Activated CD4-positive, alpha-beta T cell treated with anti-CD3 and anti-CD28 coated beads for 36 hours (primary cell): ENCODE results near the gene ZIC4. TPM values are rescaled to one million over a fixed set of nuclear protein-coding genes. Genes with fewer than 3 reads are reported as not detected.

Experiments used
- ATAC-seq: fragments of 200-7000 bp; cut with Tn5 transposase; one replicate; pipeline ENCODE4 v1.10.0; 2021; ENCODE audit warnings: mild to moderate bottlenecking, moderate library complexity
- CTCF ChIA-PET: fragments of 350-600 bp; sonication (Branson Sonifier 250); formaldehyde crosslinking; loops from one replicate; lab custom pipeline; 2021; ENCODE audit warnings: antibody characterized with exemption; lab: Charles Lee
- POLR2A ChIA-PET: fragments of 350-600 bp; sonication (Branson Sonifier 250); formaldehyde crosslinking; loops from one replicate; lab custom pipeline; 2021; ENCODE audit warnings: antibody characterized with exemption, inconsistent platforms; lab: Charles Lee
- DNase-seq: peaks from one replicate; pipeline ENCODE4 v3.0.0-alpha.2; 2020
- H3K27ac Mint-ChIP-seq: one replicate; pipeline ENCODE4 v1.8.0; 2021; ENCODE audit warnings: mixed read lengths
- H3K27me3 Mint-ChIP-seq: one replicate; pipeline ENCODE4 v1.8.0; 2021; ENCODE audit warnings: mixed read lengths
- H3K36me3 Mint-ChIP-seq: one replicate; pipeline ENCODE4 v1.8.0; 2021; ENCODE audit warnings: low read depth, mixed read lengths
- H3K4me1 Mint-ChIP-seq: one replicate; pipeline ENCODE4 v1.8.0; 2021; ENCODE audit warnings: mixed read lengths
- H3K4me3 Mint-ChIP-seq: one replicate; pipeline ENCODE4 v1.8.0; 2021; ENCODE audit warnings: mild to moderate bottlenecking, moderate library complexity, mixed read lengths
- H3K9me3 Mint-ChIP-seq: one replicate; pipeline ENCODE4 v1.8.0; 2021; ENCODE audit warnings: low read depth, mixed read lengths
- intact Hi-C, 2 experiments: fragments of 100-400 bp; cut with DNase I in 1 of 2; cut with micrococcal nuclease in 1 of 2; formaldehyde crosslinking; loops; one replicate each; pipeline versions ENCODE4 v1.14.2 to v1.15.1; 2022 to 2024; cut with DNase I, micrococcal nuclease
- total RNA-seq, 2 experiments: library from RNA; stranded (reverse); gene quantifications; one replicate each; pipeline ENCODE4 v1.2.3, GENCODE V29; 2021

ZIC4 gene
- total RNA-seq, 2 experiments from 2014 or later: not detected

- Mint-ChIP-seq H3K4me3 (no peak overlapping the region), H3K9me3 (peaks cover 2% of the 10 kb centered on the region), H3K4me1 (peaks cover 12% of the 10 kb centered on the region), H3K27ac (no peak overlapping the region), H3K27me3 (peaks cover 76% of the 10 kb centered on the region), H3K36me3 (peaks cover 7% of the 10 kb centered on the region)
- ATAC-seq: no peak
- DNase-seq: no peak
- intact Hi-C loops: loop anchor here in 1 of 2 experiments (10.0 kb wide), 1 partner anchor 53 kb away; no protein-coding TSS in a partner anchor
- POLR2A ChIA-PET: no interaction called here
- CTCF ChIA-PET: no interaction called here
These were observed 11.4 kb upstream of the ZIC4 start for GRCh38 chr3:147417551-147418295.

- intact Hi-C loops: loop anchor here in 1 of 2 experiments (10.0 kb wide), 1 partner anchor 52 kb away; no protein-coding TSS in a partner anchor
- no peak for ATAC-seq
- CTCF ChIA-PET: interaction anchor here (0.6 kb wide), 1 partner anchor 111 kb away, joined by 3 read pairs; no protein-coding TSS in a partner anchor
- H3K27me3 Mint-ChIP-seq: peaks cover 72% of the 10 kb centered on the region
- no peak for DNase-seq
- POLR2A ChIA-PET: no interaction called here
- peaks cover 4% of the 10 kb centered on the region for H3K36me3 Mint-ChIP-seq
- no peak overlapping the region for H3K27ac Mint-ChIP-seq
- peaks cover 17% of the 10 kb centered on the region for H3K4me1 Mint-ChIP-seq
- no peak overlapping the region for H3K4me3 Mint-ChIP-seq
- H3K9me3 Mint-ChIP-seq: peaks cover 2% of the 10 kb centered on the region
These were observed 10.6 kb upstream of the ZIC4 start for GRCh38 chr3:147416931-147417330.

GRCh38 chr3:147415874-147416273 lies 9.5 kb upstream of the ZIC4 start:
- peaks cover 2% of the 10 kb centered on the region for H3K9me3 Mint-ChIP-seq
- H3K4me3 Mint-ChIP-seq: no peak overlapping the region
- peaks cover 4% of the 10 kb centered on the region for H3K36me3 Mint-ChIP-seq
- H3K27ac Mint-ChIP-seq: no peak overlapping the region
- DNase-seq: no peak
- POLR2A ChIA-PET: no interaction called here
- ATAC-seq: no peak
- CTCF ChIA-PET: no interaction called here
- intact Hi-C loops: loop anchor here in 1 of 2 experiments (10.0 kb wide), 1 partner anchor 51 kb away; no protein-coding TSS in a partner anchor
- H3K27me3 Mint-ChIP-seq: peaks cover 76% of the 10 kb centered on the region
- peaks cover 27% of the 10 kb centered on the region for H3K4me1 Mint-ChIP-seq

GRCh38 chr3:147415286-147415685 lies 8.9 kb upstream of the ZIC4 start:
- ChIA-PET CTCF (no interaction called here), POLR2A (no interaction called here)
- intact Hi-C loops: loop anchor here in 1 of 2 experiments (10.0 kb wide), 1 partner anchor 50 kb away; no protein-coding TSS in a partner anchor
- no peak for ATAC-seq
- H3K4me3 Mint-ChIP-seq: no peak overlapping the region
- H3K27ac Mint-ChIP-seq: no peak overlapping the region
- peaks cover 4% of the 10 kb centered on the region for H3K36me3 Mint-ChIP-seq
- H3K27me3 Mint-ChIP-seq: peaks cover 76% of the 10 kb centered on the region
- H3K4me1 Mint-ChIP-seq: peaks cover 30% of the 10 kb centered on the region
- DNase-seq: no peak
- H3K9me3 Mint-ChIP-seq: peaks cover 2% of the 10 kb centered on the region

DNA sequence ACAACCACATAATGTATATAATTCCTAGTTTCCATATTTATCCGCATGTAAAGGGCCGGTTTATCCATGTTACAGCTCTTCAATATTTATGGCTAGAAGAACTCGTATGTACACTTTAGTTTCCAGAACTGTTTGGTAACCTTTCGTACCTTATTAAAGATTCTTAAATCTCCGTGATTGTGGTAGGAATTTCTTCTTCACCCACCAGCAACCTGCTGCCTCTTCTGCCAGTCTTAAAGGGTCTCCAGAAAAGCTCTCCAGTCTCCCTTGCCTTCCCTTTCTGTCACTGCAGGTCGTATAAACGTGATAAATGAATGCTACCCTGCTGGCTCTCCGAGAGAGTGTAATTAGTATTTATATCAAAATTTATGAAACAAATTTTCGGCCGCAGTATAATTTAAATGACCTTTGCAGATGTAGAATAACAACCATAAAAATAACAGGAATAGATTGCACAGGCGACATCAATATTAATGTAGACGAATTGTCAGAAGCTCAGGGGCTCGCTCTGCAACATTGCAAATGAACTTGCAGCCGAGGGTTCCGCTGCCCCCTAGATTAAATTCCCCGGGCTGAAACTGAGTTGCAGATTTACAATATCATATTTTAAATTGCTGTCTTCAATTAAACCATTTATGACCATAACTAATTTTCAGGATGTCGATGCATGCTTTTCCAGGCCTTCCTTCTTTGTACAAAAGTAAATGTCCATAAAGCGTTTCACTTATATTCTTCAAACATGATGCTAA lies 8.2 kb upstream of the ZIC4 start:
- ChIA-PET CTCF (no interaction called here), POLR2A (no interaction called here)
- no peak overlapping the region for H3K4me3 Mint-ChIP-seq
- H3K27ac Mint-ChIP-seq: no peak overlapping the region
- H3K36me3 Mint-ChIP-seq: peaks cover 4% of the 10 kb centered on the region
- H3K27me3 Mint-ChIP-seq: peaks cover 70% of the 10 kb centered on the region
- peaks cover 30% of the 10 kb centered on the region for H3K4me1 Mint-ChIP-seq
- no peak for ATAC-seq
- peaks cover 2% of the 10 kb centered on the region for H3K9me3 Mint-ChIP-seq
- DNase-seq: no peak
- intact Hi-C loops: loop anchor here (5.0 to 10.0 kb wide), 3 partner anchors 37 to 57 kb away; no protein-coding TSS in a partner anchor

DNA sequence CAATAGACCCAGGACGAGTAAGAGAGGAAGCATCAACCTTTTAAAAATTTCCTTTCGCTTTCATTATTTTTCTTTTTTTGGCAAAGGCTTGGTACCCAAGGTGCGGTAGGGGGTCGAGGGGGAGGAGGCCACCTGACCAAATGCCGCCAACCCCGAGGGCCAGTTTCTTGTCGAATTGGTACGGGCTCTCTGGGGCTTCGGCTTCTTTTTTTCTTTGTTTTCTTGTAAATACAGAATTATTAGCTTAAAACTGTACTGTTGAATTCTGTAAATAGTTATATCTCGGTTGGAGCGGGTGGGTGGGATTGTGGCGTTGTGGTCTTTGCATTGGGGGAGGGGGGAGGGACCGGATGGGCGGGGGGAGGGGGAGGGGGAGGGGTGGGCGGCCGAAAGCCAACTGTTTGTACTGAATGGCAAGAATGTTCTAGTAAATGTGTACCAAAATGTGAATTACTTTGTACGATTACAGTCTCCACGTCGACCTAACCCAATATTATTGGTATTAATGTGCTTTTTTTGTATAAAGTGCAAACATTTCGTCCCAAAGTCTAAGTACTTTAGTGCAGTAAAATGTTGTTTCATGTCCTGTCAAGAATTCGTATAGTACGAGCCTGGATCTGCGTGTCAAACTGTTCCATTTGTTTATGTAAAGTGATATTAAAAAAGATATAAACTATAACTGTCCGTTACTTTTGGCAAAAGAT lies 7.5 kb upstream of the ZIC4 start:
- no peak for DNase-seq
- Mint-ChIP-seq H3K27me3 (peaks cover 74% of the 10 kb centered on the region), H3K4me3 (peak overlapping the region; percentile 49), H3K27ac (no peak overlapping the region), H3K36me3 (peaks cover 8% of the 10 kb centered on the region), H3K4me1 (peaks cover 33% of the 10 kb centered on the region), H3K9me3 (peaks cover 2% of the 10 kb centered on the region)
- ChIA-PET POLR2A (no interaction called here), CTCF (no interaction called here)
- ATAC-seq: no peak
- intact Hi-C loops: loop anchor here (2.0 to 10.0 kb wide), 4 partner anchors 25 to 57 kb away; no protein-coding TSS in a partner anchor

DNA sequence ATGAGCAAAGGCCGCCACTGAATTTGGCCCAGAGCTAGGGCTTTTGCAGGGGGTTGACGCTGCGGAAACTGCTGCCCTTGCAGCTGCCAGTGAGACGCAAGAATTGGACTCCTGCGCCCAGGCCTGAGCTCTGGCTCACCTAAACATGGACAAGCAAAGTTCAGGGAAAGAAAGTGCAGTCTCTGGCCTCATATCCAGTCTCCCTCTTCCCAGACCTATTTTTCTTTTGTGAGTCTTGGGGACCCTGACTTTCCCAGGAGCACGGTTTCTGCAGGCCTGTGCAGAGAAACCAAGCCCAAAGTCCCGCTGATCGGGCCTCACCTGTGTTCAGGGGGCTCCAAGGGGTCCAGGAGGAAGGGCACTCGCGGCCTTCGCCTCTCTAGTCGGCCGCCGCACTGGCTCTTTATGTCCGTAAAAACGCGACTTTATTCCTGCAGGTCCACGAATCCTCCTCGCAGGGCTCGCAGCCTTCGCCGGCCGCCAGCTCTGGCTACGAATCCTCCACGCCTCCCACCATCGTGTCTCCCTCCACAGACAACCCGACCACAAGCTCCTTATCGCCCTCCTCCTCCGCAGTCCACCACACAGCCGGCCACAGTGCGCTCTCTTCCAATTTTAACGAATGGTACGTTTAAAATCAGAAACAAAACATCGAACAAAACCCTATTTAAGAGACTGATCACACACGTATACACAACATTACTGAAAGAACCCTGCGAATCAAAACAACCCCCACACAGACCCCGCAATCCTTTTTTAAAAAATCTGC lies 6.8 kb upstream of the ZIC4 start:
- ChIA-PET CTCF (no interaction called here), POLR2A (no interaction called here)
- H3K27ac Mint-ChIP-seq: peak overlapping the region; percentile 75
- H3K27me3 Mint-ChIP-seq: peaks cover 74% of the 10 kb centered on the region
- ATAC-seq: no peak
- no peak for DNase-seq
- peaks cover 14% of the 10 kb centered on the region for H3K36me3 Mint-ChIP-seq
- peak overlapping the region; percentile 49 for H3K4me3 Mint-ChIP-seq
- intact Hi-C loops: loop anchor here (1.0 to 10.0 kb wide), 5 partner anchors 22 to 56 kb away; no protein-coding TSS in a partner anchor
- H3K9me3 Mint-ChIP-seq: peaks cover 4% of the 10 kb centered on the region
- H3K4me1 Mint-ChIP-seq: peaks cover 37% of the 10 kb centered on the region

DNA sequence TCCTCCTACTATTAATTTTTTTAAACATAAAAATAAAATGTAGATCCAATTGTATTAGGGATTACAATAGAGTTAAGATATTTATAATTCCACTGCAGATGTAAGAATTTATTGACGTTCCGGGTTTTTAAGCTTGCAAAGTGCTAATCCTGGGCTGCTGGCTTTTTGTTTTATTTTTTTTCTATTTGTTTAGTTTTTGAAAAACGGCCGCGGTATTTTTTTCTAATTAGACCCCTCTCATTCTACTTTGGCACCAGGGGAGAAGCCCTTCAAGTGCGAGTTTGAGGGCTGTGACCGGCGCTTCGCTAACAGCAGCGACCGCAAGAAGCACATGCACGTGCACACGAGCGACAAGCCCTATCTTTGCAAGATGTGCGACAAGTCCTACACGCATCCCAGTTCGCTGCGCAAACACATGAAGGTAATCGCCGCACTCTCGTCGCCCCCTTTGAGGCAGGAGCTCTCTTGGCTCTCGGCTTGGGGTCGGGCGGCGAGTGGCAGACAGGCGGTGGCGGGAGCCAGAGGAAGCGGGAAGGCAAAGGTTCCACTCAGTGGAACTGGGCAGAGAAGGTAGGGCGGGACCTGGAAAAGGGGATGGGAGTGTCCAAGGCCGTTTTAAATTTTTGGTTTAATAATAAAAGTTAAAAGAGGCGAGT lies 6.0 kb upstream of the ZIC4 start:
- ATAC-seq (no peak), DNase-seq (no peak)
- Mint-ChIP-seq H3K9me3 (peaks cover 7% of the 10 kb centered on the region), H3K27me3 (peaks cover 74% of the 10 kb centered on the region), H3K4me3 (no peak overlapping the region), H3K36me3 (peaks cover 19% of the 10 kb centered on the region), H3K27ac (no peak overlapping the region), H3K4me1 (peaks cover 44% of the 10 kb centered on the region)
- ChIA-PET CTCF (no interaction called here), POLR2A (interaction anchor here (0.6 to 0.7 kb wide), 2 partner anchors 21 to 607 kb away, joined by 3 to 5 read pairs; no protein-coding TSS in a partner anchor)
- intact Hi-C loops: loop anchor here (1.0 to 10.0 kb wide), 5 partner anchors 21 to 55 kb away; no protein-coding TSS in a partner anchor

DNA sequence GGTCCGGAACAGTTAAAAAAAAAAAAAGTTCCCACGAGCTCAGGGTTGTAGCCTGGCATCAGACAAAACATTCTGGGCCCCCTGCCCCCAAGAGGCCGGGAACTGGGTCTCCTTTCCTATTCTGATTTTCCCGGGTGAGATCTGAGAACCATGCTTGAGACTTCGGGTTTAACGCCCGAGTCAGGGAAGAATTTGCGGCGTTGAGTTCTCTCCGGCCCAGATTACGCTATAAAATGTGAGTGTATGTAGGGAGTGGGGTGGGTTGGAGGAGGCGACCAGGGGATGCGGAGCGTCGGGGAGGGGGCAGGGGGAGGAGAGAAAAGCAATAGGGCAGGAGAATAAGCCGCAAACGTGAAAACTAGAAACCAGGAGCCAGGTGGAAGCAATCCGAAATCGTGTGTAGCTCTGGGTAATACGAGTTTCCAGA lies 5.5 kb upstream of the ZIC4 start:
- POLR2A ChIA-PET: interaction anchor here (0.7 kb wide), 1 partner anchor 21 kb away, joined by 3 read pairs; no protein-coding TSS in a partner anchor
- ATAC-seq: no peak
- H3K27ac Mint-ChIP-seq: no peak overlapping the region

GRCh38 chr3:147411238-147411814 lies 5.0 kb upstream of the ZIC4 start:
- DNase-seq (no peak), ATAC-seq (no peak)
- peaks cover 22% of the 10 kb centered on the region for H3K36me3 Mint-ChIP-seq
- intact Hi-C loops: loop anchor here (2.0 to 10.0 kb wide), 4 partner anchors 13 to 54 kb away; no protein-coding TSS in a partner anchor
- H3K27me3 Mint-ChIP-seq: peaks cover 75% of the 10 kb centered on the region
- peaks cover 7% of the 10 kb centered on the region for H3K9me3 Mint-ChIP-seq
- H3K27ac Mint-ChIP-seq: no peak overlapping the region
- peaks cover 44% of the 10 kb centered on the region for H3K4me1 Mint-ChIP-seq
- peak overlapping the region; percentile 54 for H3K4me3 Mint-ChIP-seq
- POLR2A ChIA-PET: no interaction called here
- CTCF ChIA-PET: no interaction called here

More for the DNA sequence above, 5.5 kb upstream of the ZIC4 start:
- H3K27me3 Mint-ChIP-seq: peaks cover 73% of the 10 kb centered on the region
- H3K4me1 Mint-ChIP-seq: peaks cover 44% of the 10 kb centered on the region
- peak overlapping the region; percentile 54 for H3K4me3 Mint-ChIP-seq
- intact Hi-C loops: loop anchor here (1.0 to 10.0 kb wide), 6 partner anchors 13 to 55 kb away; no protein-coding TSS in a partner anchor
- peaks cover 7% of the 10 kb centered on the region for H3K9me3 Mint-ChIP-seq
- DNase-seq: no peak
- H3K36me3 Mint-ChIP-seq: peaks cover 19% of the 10 kb centered on the region
- CTCF ChIA-PET: no interaction called here
